HepG2 (cell line): ENCODE results near the gene ABCA2. TPM values are rescaled to one million over a fixed set of nuclear protein-coding genes. Genes with fewer than 3 reads are reported as not detected.

Source experiments
- ATAC-seq: fragments of 200-7000 bp; cut with Tn5 transposase; 3 replicates; pipeline ENCODE4 v1.9.1; 2020; ENCODE audit warnings: mild to moderate bottlenecking, moderate library complexity
- BruUV-seq: library from RNA; stranded (reverse); fragments of 400-500 nt; replicated peaks from 2 replicates; lab custom pipeline; 2021; lab: Mats Ljungman, UMichigan
- CTCF ChIA-PET: fragments of 300-600 bp; formaldehyde crosslinking; extraction: SDS; loops from one replicate; lab custom pipeline; 2021; ENCODE audit warnings: low total read pairs, inconsistent platforms, low intra/inter-chr PET ratio; lab: Yijun Ruan, JAX
- POLR2A ChIA-PET: fragments of 350-600 bp; sonication (Branson Sonifier 250); formaldehyde crosslinking; loops from one replicate; lab custom pipeline; 2020; ENCODE audit warnings: antibody characterized with exemption, inconsistent platforms; lab: Yijun Ruan, JAX
- DNase-seq: peaks from one replicate; pipeline ENCODE4 v3.0.0-alpha.2; 2015; ENCODE audit warnings: low spot score
- FAIRE-seq: peaks from 3 replicates; lab custom pipeline; 2011; peaks lifted over from hg19 to GRCh38; lab: Jason Lieb, UNC
- H2AFZ ChIP-seq: one replicate; pipeline ENCODE4 v1.6.1; 2011; ENCODE audit warnings: low read length, inconsistent platforms
- H3K27ac ChIP-seq: fragments of 300-600 bp; 3 replicates; pipeline ENCODE4 v1.8.0; 2011; ENCODE audit warnings: mixed run types, mild to moderate bottlenecking, mixed read lengths, low read length, inconsistent platforms; ENCODE audit not compliant: insufficient read depth; ENCODE audit errors: extremely low read length
- H3K27me3 ChIP-seq, 2 experiments: fragments of 200-600 bp in 1 of 2; 2 replicates in 1 of 2; 3 replicates in 1 of 2; pipeline versions ENCODE4 v1.6.0 to v1.8.0; 2011; ENCODE audit warnings: low read length in 2 of 2, mild to moderate bottlenecking in 2 of 2, moderate library complexity in 2 of 2, inconsistent platforms in 1 of 2; ENCODE audit not compliant: insufficient read depth in 2 of 2, control insufficient read depth in 1 of 2
- H3K36me3 ChIP-seq, 2 experiments: fragments of 200-600 bp in 1 of 2; replicated peaks in 1 of 2; 2 replicates in 1 of 2; 3 replicates in 1 of 2; pipeline versions ENCODE4 v1.5.1 to v1.8.0; 2011; ENCODE audit warnings: low read length in 2 of 2, inconsistent platforms in 1 of 2; ENCODE audit not compliant: insufficient read depth in 2 of 2, control insufficient read depth in 1 of 2
- H3K4me1 ChIP-seq: 2 replicates; pipeline ENCODE4 v1.5.1; 2012; ENCODE audit warnings: low read length, inconsistent platforms; ENCODE audit not compliant: insufficient read depth
- H3K4me2 ChIP-seq: 2 replicates; pipeline ENCODE4 v1.6.0; 2011; ENCODE audit warnings: low read depth, low read length, inconsistent platforms
- H3K4me3 ChIP-seq, 3 experiments: fragments of 200-600 bp in 1 of 3; sonication (generic), shearing (Covaris generic) in 1 of 3; replicated peaks in 1 of 3; 2 replicates each; pipeline ENCODE4 v1.5.1; 2011 to 2016; ENCODE audit warnings: low read length in 3 of 3, inconsistent platforms in 2 of 3, low read depth in 2 of 3, mild to moderate bottlenecking in 2 of 3, control low read depth in 1 of 3, mixed read lengths in 1 of 3; ENCODE audit not compliant: insufficient read depth in 1 of 3
- H3K79me2 ChIP-seq: one replicate; pipeline ENCODE4 v1.6.1; 2011; ENCODE audit warnings: low read length, inconsistent platforms; ENCODE audit not compliant: insufficient read depth
- H3K9ac ChIP-seq: 2 replicates; pipeline ENCODE4 v1.6.0; 2011; ENCODE audit warnings: mild to moderate bottlenecking, low read depth, low read length, inconsistent platforms; ENCODE audit not compliant: insufficient read depth
- H3K9me3 ChIP-seq: 2 replicates; pipeline ENCODE4 v1.5.1; 2012; ENCODE audit warnings: mild to moderate bottlenecking, low read length
- H4K20me1 ChIP-seq: 2 replicates; pipeline ENCODE4 v1.6.0; 2011; ENCODE audit warnings: inconsistent platforms, mild to moderate bottlenecking, low read length, moderate library complexity; ENCODE audit not compliant: insufficient read depth
- ARNT2 ChIP-seq: sonication (generic); formaldehyde crosslinking; IDR thresholded peaks from 2 replicates; pipeline ENCODE4 v1.8.0; 2022; ENCODE audit warnings: mild to moderate bottlenecking, low read depth, missing genetic modification reagents, moderate library complexity
- CBX1 ChIP-seq: IDR thresholded peaks from one replicate; pipeline ENCODE4 v1.6.1; 2016; ENCODE audit warnings: antibody characterized with exemption, low read depth
- FOSL1 ChIP-seq: sonication (generic); formaldehyde crosslinking; IDR thresholded peaks from 2 replicates; pipeline ENCODE4 v1.9.0; 2021; ENCODE audit warnings: missing genetic modification reagents, borderline replicate concordance
- GRHL1 ChIP-seq: sonication (generic); formaldehyde crosslinking; conservative IDR thresholded peaks from 2 replicates; pipeline ENCODE4 v1.8.0; 2022; ENCODE audit warnings: missing genetic modification reagents
- GZF1 ChIP-seq: sonication (generic); formaldehyde crosslinking; IDR thresholded peaks from 2 replicates; pipeline ENCODE4 v1.5.1; 2020; ENCODE audit warnings: mild to moderate bottlenecking, missing genetic modification reagents
- KIAA2018 ChIP-seq: sonication (generic); formaldehyde crosslinking; IDR thresholded peaks from 2 replicates; pipeline ENCODE4 v1.5.0; 2020; ENCODE audit warnings: mild to moderate bottlenecking, missing genetic modification reagents, borderline replicate concordance
- KMT2B ChIP-seq: IDR thresholded peaks from 2 replicates; pipeline ENCODE4 v1.6.1; 2016; ENCODE audit warnings: missing genetic modification reagents, missing compliant biosample characterization
- NRL ChIP-seq: sonication (generic); formaldehyde crosslinking; IDR thresholded peaks from 2 replicates; pipeline ENCODE4 v1.5.0; 2020; ENCODE audit warnings: missing genetic modification reagents, mild to moderate bottlenecking, moderate library complexity, borderline replicate concordance
- POLR2AphosphoS2 ChIP-seq: IDR thresholded peaks from 2 replicates; pipeline ENCODE4 v1.6.1; 2011; ENCODE audit warnings: low read depth, low read length, improper control_type of control experiment
- SP140L ChIP-seq: sonication (generic); formaldehyde crosslinking; IDR thresholded peaks from 2 replicates; pipeline ENCODE4 v1.4.0; 2020; ENCODE audit warnings: missing genetic modification reagents, borderline replicate concordance
- SPEN ChIP-seq: sonication (generic); formaldehyde crosslinking; IDR thresholded peaks from 2 replicates; pipeline ENCODE4 v1.5.1; 2020; ENCODE audit warnings: low read depth, mild to moderate bottlenecking, missing genetic modification reagents
- SRSF9 ChIP-seq: fragments of 200-400 bp; formaldehyde crosslinking; IDR thresholded peaks from 2 replicates; pipeline ENCODE4 v1.6.1; 2018; ENCODE audit warnings: borderline replicate concordance, mild to moderate bottlenecking, low read depth, low read length; ENCODE audit not compliant: insufficient read depth, poor library complexity, severe bottlenecking
- ZBTB21 ChIP-seq: sonication (generic); formaldehyde crosslinking; IDR thresholded peaks from 2 replicates; pipeline ENCODE4 v1.4.0; 2020; ENCODE audit warnings: missing genetic modification reagents
- ZNF562 ChIP-seq: sonication (generic); formaldehyde crosslinking; IDR thresholded peaks from 2 replicates; pipeline ENCODE4 v1.8.0; 2022; ENCODE audit warnings: missing genetic modification reagents, borderline replicate concordance
- ZNF569 ChIP-seq: sonication (generic); formaldehyde crosslinking; IDR thresholded peaks from 2 replicates; pipeline ENCODE4 v1.5.0; 2020; ENCODE audit warnings: mild to moderate bottlenecking, missing genetic modification reagents, moderate library complexity, borderline replicate concordance
- WGBS: methylation state at CpG from one replicate; pipeline ENCODE4 v1.1.6; 2017; ENCODE audit warnings: low lambda C conversion rate; 5-methylcytosine and 5-hydroxymethylcytosine counted together
- in situ Hi-C: cut with HindIII; loops from 2 replicates; pipeline ENCODE4 v1.10.0; 2017; ENCODE audit warnings: low pct_unique_long_range_greater_than_20kb; ENCODE audit not compliant: extremely low pct_ligation_motif_present
- intact Hi-C: fragments of 100-400 bp; cut with micrococcal nuclease; formaldehyde crosslinking; loops from one replicate; pipeline ENCODE4 v1.10.0; 2022; ENCODE audit not compliant: unreplicated experiment
- polyA plus RNA-seq, 8 experiments: library from polyadenylated mRNA; depleted of rRNA in 3 of 8; stranded (reverse) in 7 of 8; unstranded in 1 of 8; fragments of >200 nt; fragmentation: Illumina TruSeq in 4 of 8; extraction: Trizol in 4 of 8; gene quantifications; 2 replicates each; pipeline versions ENCODE4 v1.2.1 to v1.2.3, GENCODE V29; 2011 to 2016; ENCODE audit warnings: low read depth in 4 of 8, missing spikeins in 1 of 8, mixed read lengths in 1 of 8; ENCODE audit not compliant: insufficient read depth in 1 of 8
- total RNA-seq, 5 experiments: library from RNA; depleted of rRNA; stranded (reverse); fragments of >200 nt; fragmentation: Illumina TruSeq; extraction: Trizol; gene quantifications; 2 replicates each; pipeline ENCODE4 v1.2.3, GENCODE V29; 2016; ENCODE audit warnings: low read depth in 1 of 5

ABCA2 gene
- total and polyA plus RNA-seq, 2 of the 13 experiments (the other 11 are each of a cell fraction or from before 2014, with no cell fraction given), result 2.9 to 19.2 TPM

GRCh38 chr9:137076636-137077009, 48.6 kb upstream of the ABCA2 start:
- WGBS, result 59% methylated on average over 10 of the region's 15 CpGs
- DNase-seq, result no peak
- no peak for FAIRE-seq
- H2AFZ ChIP-seq, result peak overlapping the region; percentile 54
- peak overlapping the region; percentile 43 for H3K27ac ChIP-seq
- H3K9me3 ChIP-seq, result no peaks in the 10 kb centered on the region
- intact Hi-C loops, result no loop called here
- H3K4me2 ChIP-seq, result peak overlapping the region; percentile 73
- no peaks in the 10 kb centered on the region for H4K20me1 ChIP-seq
- peak overlapping the region; percentile 55 to 85 (median 76); a peak in 4 of 6 replicates for H3K4me3 ChIP-seq
- H3K4me1 ChIP-seq, result peaks cover 46% of the 10 kb centered on the region
- no peaks in the 10 kb centered on the region for H3K27me3 ChIP-seq
- in situ Hi-C loops, result no loop called here
- peaks cover 9% of the 10 kb centered on the region in 2 experiments; a peak in 4 of 5 replicates for H3K36me3 ChIP-seq
- ATAC-seq, result peak; percentile 41
- ChIA-PET POLR2A (interaction anchor here (0.5 to 2.9 kb wide), 6 partner anchors 8 to 201 kb away, joined by 3 to 30 read pairs (median 5); partner anchors contain the start of genes MAN1B1, TOR4A and TUBB4B), CTCF (no interaction called here)
- BruUV-seq, result no TSS peak
- peak overlapping the region; percentile 49 for H3K9ac ChIP-seq
- H3K79me2 ChIP-seq, result no peaks in the 10 kb centered on the region
- TF ChIP-seq ZNF569 (CRISPR knock-in tag) (no peak), ZNF562 (no peak), GZF1 (CRISPR knock-in tag) (no peak), ARNT2 (CRISPR knock-in tag) (0 out of 2 replicates have a peak, but pooled peaks have one; percentile 15), CBX1 (no peak), POLR2AphosphoS2 (no peak), SP140L (CRISPR knock-in tag) (no peak), SRSF9 (no peak), NRL (CRISPR knock-in tag) (0 out of 2 replicates have a peak, but pooled peaks have one; percentile 26), KMT2B (no peak), FOSL1 (CRISPR knock-in tag) (no peak), SPEN (CRISPR knock-in tag) (peak; percentile 17; the same call in 1 of the 2 replicates), KIAA2018 (CRISPR knock-in tag) (no peak), ZBTB21 (CRISPR knock-in tag) (no peak), GRHL1 (CRISPR knock-in tag) (no peak)
